Astrocyte (in vitro differentiated cells and primary cell): ENCODE data around the gene NABP2.
"Not testable (repeated sequence)": the region's sequence is repeated elsewhere in the genome, so short reads cannot be mapped to it uniquely, and the experiment has no call there.

Experiments
- CTCF ChIP-seq: IDR thresholded peaks from 2 replicates; pipeline ENCODE4 v1.5.1; 2011; ENCODE audit warnings: low read depth, mild to moderate bottlenecking, inconsistent platforms, low read length, moderate library complexity; ENCODE audit not compliant: insufficient read depth
- EZH2 ChIP-seq: IDR thresholded peaks from 2 replicates; pipeline ENCODE4 v1.6.1; 2012; ENCODE audit warnings: mild to moderate bottlenecking, low read length, inconsistent platforms; ENCODE audit not compliant: insufficient read depth

- not testable (repeated sequence) for TF ChIP-seq EZH2, CTCF
Observed at GRCh38 chr12:56266068-56266692, 42.0 kb downstream of the NABP2 start.
